ENCODE measurements around the gene ADAM10.
"Not testable (repeated sequence)": the region's sequence is repeated elsewhere in the genome, so short reads cannot be mapped to it uniquely, and the experiment has no call there.

The ADAM10 gene

GRCh38 chr15:58669108-58669507 is 80.4 kb downstream of the ADAM10 start:
- DNase-seq, result no peak

- peak; percentile 2 for DNase-seq
These were observed 82.5 kb downstream of the ADAM10 start for GRCh38 chr15:58666957-58667356.

GRCh38 chr15:58665672-58666071 is 83.8 kb downstream of the ADAM10 start:
- DNase-seq, result no peak

- no peak for DNase-seq
These were observed 99.4 kb downstream of the ADAM10 start for GRCh38 chr15:58650102-58650501.

- no peak for DNase-seq
These were observed 100.3 kb downstream of the ADAM10 start for GRCh38 chr15:58649175-58649574.

GRCh38 chr15:58643996-58644395 is 105.5 kb downstream of the ADAM10 start:
- DNase-seq, result no peak

- no peak for DNase-seq
These were observed 107.8 kb downstream of the ADAM10 start for GRCh38 chr15:58641660-58642059.

- no peak for DNase-seq
These were observed 109.5 kb downstream of the ADAM10 start for GRCh38 chr15:58639992-58640391.

GRCh38 chr15:58639002-58639756 is 110.3 kb downstream of the ADAM10 start:
- DNase-seq, result no peak

GRCh38 chr15:58632789-58633188 is 116.7 kb downstream of the ADAM10 start:
- DNase-seq, result peak; percentile 14

- no peak for DNase-seq
These were observed 118.2 kb downstream of the ADAM10 start for GRCh38 chr15:58631319-58631718.

GRCh38 chr15:58629625-58630024 is 119.9 kb downstream of the ADAM10 start:
- DNase-seq, result no peak

GRCh38 chr15:58628206-58628947 is 121.1 kb downstream of the ADAM10 start:
- DNase-seq, result no peak

- DNase-seq, result no peak
These were observed 121.8 kb downstream of the ADAM10 start for GRCh38 chr15:58627701-58628100.

- no peak for DNase-seq
These were observed 122.5 kb downstream of the ADAM10 start for GRCh38 chr15:58627046-58627445.

GRCh38 chr15:58626378-58626777 is 123.1 kb downstream of the ADAM10 start:
- no peak for DNase-seq

GRCh38 chr15:58622877-58623276 is 126.6 kb downstream of the ADAM10 start:
- DNase-seq, result no peak

GRCh38 chr15:58620268-58620667 is 129.2 kb downstream of the ADAM10 start:
- DNase-seq, result not testable (repeated sequence)

- no peak for DNase-seq
These were observed 133.3 kb downstream of the ADAM10 start for GRCh38 chr15:58616171-58616570.

GRCh38 chr15:58611731-58612676 is 137.5 kb downstream of the ADAM10 start:
- no peak for DNase-seq

- no peak for DNase-seq
These were observed 140.8 kb downstream of the ADAM10 start for GRCh38 chr15:58608711-58609110.

- DNase-seq, result peak; percentile 51
These were observed 141.3 kb downstream of the ADAM10 start for GRCh38 chr15:58608129-58608590.

GRCh38 chr15:58606577-58607080 is 142.9 kb downstream of the ADAM10 start:
- no peak for DNase-seq
